MV-4-11 (cell line): ENCODE results near the gene DDX3X.
A peak's percentile ranks its signal among the peaks of the same experiment; 100 is the strongest.
"Not testable (repeated sequence)": the region's sequence is repeated elsewhere in the genome, so short reads cannot be mapped to it uniquely, and the experiment has no call there.

ENCODE experiments used
- DNase-seq: peaks from one replicate; lab custom pipeline; 2025; lab: John Stamatoyannopoulos, UW

The DDX3X gene

DNA sequence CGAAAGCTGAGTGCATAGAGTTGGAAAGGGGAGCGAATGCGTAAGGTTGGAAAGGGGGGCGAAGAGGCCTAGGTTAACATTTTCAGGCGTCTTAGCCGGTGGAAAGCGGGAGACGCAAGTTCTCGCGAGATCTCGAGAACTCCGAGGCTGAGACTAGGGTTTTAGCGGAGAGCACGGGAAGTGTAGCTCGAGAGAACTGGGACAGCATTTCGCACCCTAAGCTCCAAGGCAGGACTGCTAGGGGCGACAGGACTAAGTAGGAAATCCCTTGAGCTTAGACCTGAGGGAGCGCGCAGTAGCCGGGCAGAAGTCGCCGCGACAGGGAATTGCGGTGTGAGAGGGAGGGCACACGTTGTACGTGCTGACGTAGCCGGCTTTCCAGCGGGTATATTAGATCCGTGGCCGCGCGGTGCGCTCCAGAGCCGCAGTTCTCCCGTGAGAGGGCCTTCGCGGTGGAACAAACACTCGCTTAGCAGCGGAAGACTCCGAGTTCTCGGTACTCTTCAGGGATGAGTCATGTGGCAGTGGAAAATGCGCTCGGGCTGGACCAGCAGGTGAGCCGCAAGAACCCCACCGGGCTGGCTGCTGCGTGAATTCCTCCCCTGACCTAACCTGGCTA lies at the start of gene DDX3X:
TSS of gene DDX3X (plus strand) at position 419 of the 619 bp plus-strand sequence. CDS start at position 510, 91 bp downstream.
- DNase-seq = peak; percentile 73

DNA sequence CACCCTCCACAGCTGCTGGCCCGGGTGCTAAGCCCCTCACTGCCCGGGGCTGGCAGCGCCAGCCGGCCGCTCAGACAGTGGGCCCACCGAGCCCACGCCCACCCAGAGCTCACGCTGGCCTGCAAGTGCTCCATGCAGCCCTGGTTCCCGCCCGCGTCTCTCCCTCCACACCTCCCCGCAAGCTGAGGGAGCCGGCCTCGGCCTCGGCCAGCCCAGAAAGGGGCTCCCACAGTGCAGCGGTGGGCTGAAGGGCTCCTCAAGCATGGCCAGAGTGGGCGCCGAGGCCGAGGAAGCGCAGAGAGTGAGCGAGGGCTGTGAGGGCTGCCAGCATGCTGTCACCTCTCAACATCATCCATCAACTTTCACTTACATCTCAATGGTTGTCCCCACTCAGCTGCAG lies 48.0 kb upstream of the DDX3X start:
- not testable (repeated sequence) for DNase-seq

DNA sequence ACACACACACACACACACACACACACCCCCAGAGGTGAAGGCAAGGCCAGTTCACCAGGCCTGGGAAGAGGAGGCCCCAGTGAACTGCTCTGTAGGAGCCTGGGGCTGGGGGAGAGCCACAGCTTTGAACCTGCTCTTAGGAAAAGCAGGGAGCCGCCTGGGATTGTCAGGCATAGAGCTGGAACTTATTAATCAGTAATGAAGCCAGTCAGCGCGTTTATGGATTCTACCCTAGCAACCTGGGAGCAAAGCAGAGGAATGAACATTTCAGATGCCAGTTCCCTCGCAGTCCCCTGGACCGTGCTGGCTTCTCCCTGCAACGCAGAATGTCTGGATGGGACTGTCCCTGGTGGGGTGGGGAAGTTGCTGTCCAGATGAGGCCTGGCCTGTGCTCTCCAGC lies 45.3 kb upstream of the DDX3X start:
- no peak for DNase-seq

DNA sequence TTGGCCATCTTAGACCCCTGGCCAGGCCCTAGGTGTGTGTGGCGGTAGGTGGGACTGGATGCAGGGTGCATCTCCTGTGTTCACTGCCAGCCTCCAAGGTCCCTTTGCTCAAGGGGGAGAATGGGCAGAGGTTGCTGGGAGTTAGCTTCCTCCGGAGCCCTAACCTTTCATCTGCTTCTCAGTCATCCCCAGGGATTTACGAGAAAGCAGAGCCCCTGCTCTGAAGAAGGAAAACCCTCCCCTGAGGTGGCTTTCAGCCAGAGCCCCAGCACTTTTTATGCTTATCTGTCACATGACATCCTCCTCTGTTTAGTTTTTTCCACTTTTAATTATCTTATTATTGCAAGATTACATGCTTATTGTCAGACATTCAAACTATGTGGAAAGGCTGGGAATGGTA lies 44.9 kb upstream of the DDX3X start:
- no peak for DNase-seq

DNA sequence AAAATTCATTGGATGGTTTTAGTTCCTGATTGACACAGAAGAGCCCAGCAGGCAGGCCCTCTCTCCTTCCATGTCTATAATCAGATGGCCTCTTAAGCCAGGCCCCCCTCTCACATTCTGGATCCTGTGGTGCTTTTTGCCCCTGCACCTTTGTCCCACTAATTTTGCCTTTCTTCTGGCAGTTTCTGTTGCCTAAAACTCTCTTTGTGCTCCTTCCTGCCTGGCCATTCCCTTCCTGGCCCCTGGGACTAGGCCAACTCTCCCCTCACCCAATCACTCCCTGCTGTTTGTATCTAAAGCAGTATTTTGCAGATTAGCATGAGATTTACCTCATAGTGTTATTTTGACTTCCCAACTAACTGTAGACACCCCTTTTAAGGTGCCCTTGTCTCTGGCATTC lies 42.7 kb upstream of the DDX3X start:
- DNase-seq = no peak

DNA sequence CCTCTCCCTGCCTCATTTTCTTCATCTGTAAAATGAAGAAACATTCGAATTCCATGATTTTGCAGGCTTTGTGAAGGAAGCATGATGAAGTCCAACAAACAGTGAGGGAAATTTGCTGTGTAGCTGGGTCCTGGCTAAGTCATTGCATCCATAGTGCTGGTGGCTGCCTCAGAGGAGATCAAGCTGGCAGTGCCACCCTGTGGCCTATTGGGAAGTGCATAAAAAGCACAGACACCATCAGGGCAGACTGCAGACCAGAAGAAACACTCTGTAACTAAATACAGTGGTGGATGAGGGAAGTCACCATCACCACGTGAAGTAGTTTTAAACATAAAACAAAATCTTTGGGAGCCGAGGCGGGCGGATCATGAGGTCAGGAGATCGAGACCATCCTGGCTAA lies 40.7 kb upstream of the DDX3X start:
- no peak for DNase-seq

DNA sequence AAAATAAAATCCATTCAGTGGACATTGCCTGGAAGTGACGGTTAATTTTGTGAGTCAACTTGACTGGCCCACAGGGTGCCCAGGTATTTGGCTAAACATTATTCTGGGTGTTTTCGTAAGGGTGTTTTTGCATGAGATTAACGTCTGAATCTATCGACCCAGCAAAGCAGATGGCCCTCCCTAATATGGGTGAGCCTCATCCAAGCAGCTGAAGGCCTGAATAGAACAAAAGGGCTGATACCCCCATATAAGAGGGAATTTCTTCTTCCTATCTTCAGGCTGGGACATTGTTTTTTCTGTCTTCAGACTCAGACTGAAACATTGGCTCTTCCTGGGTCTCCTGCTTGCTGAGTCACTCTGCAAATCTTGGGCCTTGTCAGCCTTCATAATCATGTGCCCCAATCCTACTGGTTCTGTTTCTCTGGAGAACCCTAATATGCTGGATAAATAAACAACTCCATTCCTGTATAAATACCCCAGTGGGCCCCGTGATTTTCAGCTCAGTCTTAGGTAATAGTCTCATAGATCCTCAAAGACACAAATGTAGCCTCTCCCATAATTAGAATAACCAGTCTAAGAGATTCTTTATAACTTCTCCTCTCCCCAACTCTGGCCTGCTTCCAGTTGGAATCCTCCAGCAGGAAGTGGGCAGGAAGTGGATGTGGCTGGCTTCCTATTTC lies 33.1 kb upstream of the DDX3X start:
- no peak for DNase-seq

DNA sequence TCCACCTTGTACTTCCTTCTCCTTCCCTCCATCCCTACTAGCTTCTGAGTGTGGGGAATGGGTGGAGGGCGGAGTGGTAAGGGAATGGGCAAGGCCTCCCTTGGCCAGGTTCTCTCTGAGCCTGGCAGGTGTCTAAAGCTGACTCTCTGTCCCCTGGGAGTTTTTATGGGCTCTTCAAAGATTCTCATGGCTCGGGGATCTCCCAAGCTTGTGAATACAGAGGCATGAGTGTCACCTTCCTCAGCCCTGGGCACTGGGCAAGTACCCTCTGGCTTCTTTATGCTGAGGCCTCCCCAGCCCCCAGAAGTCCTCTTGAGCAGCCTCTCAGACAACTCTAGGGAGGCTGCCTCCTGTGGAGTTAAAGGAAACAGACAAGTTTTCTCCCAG lies 32.5 kb upstream of the DDX3X start:
- no peak for DNase-seq

DNA sequence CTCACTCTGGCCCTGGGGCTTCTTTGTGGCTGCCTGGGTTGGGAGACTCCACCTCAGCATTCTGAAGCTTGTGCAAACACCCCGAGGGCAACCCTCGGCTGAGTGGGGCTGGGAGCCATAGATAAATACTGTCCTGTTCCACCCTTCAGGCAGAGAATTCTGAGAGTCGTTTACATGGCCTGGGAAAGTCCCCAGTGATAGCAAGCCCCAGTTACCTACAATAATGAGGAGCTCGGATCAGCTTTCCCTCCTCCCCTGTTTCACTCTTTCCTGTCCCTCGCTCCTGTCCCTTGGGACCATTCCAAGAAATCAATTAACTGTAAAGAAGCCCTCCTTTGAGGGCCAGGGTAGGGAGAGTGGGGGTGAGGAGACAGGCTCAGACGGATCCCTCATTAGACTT lies 31.6 kb upstream of the DDX3X start:
- DNase-seq = no peak

DNA sequence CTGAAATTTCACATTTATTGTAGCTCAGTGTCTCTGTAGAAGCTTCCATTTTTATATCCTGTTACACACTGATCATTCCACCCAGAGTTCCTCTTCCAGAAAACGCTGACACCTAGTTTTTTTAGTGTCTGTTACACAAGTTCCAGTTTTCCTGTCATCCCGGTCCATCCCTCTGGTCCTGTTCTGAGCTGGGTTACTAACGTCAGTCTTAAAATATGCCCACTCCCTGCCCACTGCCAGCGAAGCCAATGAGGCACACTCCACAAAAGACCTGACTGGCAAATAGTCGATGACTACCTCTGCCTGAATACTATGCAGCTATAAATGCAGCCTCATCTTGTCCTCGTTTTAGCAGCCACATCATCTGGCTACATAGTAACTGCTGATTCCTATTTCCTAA lies 30.9 kb upstream of the DDX3X start:
- no peak for DNase-seq

DNA sequence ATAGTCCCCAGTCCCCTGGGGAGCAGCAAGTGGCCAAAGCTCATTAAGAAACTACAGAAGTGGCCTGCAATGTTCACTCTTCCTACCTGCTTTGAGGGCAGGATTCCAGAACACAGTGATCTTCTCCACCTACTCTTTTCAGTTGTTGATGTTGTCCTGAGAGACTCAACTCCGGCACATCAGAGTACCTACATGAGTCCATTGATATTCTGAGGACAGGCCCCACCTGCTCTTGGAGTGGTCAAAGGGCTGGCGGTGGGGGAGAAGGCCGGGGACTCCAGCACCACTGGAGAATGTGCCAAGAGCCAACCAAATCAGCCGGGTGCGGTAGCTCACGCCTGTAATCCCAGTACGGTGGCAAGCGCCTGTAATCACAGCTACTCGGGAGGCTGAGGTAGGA lies 29.8 kb upstream of the DDX3X start:
- no peak for DNase-seq

DNA sequence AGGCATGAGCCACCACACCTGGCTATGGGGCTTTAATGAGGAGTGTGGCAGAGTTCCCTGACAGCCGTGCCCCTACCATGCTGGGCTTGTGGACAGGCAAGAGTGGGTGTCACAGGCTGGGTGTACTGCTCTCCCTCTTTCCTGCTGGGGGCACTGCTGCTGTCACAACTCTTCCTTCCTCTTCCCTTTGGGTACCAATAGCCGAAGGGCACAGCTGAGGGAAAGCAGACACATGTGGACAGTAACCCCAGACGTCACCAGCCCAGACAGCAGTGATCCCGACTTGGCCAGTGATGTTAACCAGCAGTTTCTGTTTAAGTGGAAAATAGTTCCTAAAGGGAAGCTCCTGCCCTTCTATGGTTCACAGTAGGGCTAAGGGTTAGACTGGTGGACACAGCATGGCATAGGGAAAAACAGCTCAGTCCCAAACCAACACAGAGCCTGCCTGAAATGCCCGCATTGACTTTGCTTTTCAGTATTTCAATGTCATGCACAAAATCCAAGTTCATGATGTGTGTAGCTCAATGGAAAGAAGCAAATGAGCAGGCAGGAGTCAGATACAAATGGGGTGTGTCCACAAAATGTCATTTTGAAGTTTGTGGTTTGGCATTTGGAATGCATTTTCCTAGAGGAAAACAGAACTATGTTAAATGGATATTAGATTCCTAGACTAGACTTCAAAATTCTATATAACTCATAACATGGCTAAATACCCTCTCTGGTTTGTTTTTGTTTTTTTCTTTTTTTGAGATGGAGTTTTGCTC lies 24.9 kb upstream of the DDX3X start:
- DNase-seq = no peak

DNA sequence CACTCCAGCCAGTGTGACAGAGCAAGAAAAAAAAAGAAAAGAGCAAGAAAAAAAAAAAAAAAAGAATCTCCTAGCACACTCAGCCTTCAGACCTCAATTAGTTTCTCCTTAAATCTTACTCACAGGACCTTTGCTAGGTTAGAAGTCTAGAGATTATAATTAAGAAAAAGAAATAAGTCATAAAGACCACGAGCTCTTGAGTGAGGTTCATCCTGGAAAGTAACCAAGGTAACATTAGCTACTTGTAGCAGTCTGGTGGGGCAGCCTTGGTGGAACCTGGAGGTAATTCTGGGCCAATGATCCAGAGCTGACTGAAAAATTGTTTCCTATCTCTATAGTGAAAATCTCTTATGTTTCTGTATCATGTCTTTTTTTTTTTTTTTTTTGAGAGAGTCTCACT lies 21.2 kb upstream of the DDX3X start:
- DNase-seq = no peak

DNA sequence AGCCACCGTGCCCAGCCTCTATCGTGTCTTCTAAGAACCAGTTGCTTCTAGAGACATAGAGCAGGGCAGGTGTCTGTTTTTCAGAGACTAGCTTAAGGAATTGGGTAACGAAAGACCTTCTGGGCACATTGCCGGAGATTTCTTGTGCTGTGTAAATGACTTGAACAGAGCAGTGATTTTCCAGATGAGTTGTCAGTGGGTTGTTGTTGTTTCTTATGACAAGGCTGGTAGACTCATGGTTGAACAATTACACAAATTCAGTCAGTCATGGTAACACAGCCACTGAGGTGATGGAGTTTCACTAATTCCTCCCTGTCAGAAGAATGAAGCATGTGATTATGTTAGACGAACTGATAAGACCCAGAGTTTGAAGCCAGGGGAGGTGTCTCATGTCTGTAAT lies 20.5 kb upstream of the DDX3X start:
- DNase-seq = no peak

DNA sequence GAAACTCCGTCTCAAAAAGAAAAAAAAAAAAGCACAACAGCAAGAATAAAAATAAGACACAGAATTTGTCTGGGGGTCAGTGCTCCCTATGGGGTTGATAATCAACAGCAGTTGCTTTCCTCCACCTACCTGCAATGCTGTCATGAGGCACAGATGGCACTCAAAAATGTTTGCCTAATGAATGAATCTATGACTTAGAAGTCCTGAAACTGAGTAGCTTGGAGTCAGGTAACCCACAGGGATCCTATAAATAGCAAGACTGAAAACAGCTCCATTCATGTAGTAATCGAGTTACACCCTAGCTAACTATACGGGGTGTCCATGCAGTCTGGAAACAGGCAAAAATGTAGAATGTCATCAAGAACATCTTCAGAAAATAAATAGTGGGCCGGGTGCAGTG lies 19.8 kb upstream of the DDX3X start:
- DNase-seq = no peak

DNA sequence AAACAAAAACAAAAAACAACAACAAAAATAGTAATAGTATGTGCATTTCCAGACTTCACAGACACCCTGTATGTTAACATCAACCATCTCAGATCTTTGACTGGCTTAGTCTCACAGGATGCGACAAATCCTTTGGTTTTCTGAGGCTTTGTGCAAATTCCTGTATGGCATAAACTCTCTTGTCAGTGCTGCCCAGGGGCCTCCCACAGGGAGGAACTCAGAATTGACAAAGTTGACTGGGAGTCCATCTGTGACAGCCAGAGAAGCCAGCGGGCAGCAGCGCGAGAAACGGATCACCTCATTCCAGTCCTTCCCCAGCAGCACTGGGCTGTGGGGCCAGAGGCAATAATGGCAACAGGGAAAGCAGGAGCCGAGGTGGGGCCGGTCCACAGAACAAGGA lies 19.1 kb upstream of the DDX3X start:
- no peak for DNase-seq

DNA sequence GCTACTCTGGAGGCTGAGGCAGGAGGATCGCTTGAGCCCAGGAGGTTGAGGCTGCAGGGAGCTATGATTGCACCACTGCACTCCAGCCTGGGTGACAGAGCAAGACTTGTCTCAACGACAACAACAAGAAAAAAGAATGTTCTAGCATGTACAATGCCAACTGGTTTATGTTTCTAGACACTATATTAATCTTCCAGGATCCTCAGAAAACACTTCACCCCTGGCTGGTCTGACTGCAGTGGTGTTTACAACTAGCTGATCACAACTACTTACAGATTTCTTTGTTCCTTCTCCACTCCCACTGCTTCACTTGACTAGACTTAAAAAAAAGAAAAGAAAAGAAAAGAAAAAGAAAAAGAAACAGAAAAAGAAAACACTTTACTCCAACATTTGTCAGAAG lies 17.7 kb upstream of the DDX3X start:
- DNase-seq = not testable (repeated sequence)

DNA sequence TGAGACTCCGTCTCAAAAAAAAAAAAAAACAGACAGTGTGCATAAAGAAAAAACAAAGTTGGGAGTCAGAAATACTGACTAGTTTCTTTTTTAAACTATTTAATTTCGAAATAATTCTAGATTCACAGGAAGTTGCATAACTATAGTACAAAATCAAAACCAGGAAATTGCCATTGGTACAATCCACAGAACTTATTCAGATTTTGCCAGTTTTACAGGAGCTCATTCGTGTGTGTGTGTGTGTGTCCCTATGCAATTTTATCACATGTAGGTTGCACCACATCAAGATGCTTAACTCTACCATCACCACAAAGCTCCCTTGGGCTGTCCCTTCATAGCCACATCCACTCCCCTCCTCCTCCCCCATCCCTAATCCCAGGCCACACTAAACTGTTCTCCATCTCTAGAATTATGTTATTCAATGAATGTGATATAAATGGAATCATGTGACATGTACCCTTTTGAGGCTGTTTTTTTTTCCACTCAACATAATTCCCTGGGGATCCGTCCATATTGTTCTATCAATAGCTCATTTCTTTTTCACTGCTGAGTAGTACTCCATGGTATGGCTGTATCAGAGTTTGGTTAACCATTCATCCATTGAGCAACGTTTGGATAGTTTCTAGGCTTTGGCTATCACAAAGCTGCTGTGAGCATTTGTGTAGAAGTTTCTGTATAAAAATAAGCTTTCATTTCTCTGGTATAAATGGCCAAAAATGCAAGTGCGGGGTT lies 16.3 kb upstream of the DDX3X start:
- DNase-seq = peak; percentile 45

DNA sequence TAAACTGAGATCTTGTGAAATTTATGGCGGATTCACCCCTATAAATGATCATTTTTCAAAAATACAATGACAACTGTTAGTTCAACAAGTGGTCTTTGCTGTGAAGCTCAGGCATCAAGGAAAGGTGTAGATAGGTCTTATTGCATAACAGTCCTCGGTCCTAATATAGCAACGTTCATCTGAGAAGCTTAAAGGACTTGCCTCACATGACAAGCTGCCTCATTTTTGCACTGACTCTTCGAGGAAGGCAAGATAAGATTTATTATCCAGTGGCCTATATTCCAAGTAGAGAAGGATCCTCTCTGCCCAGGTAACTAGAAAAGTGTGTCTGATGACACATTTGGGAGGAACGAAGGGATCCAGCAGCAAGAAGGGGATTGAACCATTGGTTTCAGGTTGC lies 13.6 kb upstream of the DDX3X start:
- DNase-seq = no peak

DNA sequence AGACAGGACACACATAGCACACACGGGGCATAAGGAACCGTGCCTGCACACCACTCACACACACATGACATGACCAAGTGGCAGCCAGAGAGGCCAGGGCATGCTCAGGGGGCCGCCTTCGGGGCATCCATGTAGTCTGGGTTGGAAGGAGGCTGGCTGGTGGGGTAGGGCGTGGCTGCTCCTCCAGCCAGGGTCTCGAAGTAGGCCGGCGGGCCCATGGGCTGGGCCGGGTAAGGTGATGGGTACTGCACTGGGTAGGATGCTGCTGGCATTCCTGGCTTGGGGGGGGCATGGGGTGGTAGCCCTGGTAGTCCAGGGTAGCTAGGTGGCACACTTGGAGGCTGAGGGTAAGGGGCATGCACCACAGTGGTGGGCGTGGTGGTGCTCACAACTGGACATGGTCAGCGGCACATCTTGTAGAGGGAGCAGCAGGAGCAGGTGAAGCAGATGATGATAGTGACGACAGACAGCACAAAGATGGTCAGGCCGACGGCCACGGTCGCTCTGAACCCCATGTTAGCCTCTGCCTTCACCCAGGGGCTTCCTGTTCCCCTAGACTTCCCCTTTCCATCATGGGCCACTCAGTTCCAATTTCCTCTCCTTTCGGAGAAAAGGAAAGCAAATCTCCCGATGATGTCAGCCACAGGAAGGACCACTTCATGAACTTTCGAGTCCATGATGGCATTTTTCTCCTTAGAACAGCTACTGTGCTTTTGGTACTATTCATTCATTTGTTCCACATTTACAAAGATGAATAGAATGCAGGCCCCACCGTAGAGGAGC lies 10.9 kb upstream of the DDX3X start:
- peak; percentile 41 for DNase-seq

DNA sequence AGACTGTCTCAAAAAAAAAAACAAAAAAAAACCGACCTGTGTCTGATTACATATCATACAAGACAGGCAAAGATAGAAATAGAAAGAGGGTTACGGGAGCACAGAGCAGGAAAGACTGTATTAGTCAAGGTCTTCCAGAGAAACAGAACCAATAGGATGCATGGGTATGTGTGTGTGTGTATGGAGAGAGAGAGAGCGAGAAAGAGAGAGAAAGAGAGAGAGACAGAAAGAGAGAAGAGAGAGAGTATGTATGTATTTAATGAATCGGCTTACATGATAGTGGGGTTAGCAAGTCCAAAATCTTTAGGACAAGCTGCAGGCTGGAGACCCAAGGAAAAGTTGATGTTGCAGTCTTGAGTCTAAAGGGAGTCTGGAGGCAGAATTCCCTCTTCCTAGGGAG lies 7.5 kb upstream of the DDX3X start:
- no peak for DNase-seq

DNA sequence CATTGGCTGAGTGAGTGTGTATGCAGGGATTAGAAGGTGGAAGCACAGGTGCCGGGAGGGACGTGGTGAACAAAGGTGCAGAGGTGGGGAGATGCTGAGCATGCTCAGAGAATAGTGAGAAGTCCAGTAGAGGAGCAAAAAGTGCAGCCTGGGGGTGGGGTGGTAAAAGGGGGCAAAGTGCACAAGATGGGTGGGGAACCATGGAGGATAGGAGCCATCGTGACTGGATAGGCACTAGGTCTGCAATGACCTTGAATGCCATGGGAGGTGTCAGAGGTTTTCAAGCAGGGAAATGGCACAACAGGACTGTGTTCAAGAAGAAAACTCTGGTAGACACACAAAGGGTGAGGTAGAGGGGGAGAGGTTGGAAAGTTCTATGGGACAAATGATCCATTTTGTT lies 6.6 kb upstream of the DDX3X start:
- DNase-seq = no peak
